A549 (cell line): ENCODE measurements around the gene ADCY10. TPM values are rescaled to one million over a fixed set of nuclear protein-coding genes. Genes with fewer than 3 reads are reported as not detected.
"Not testable (repeated sequence)": the region's sequence is repeated elsewhere in the genome, so short reads cannot be mapped to it uniquely, and the experiment has no call there.

ENCODE experiments used
- ATAC-seq, 2 experiments: fragments of 200-7000 bp in 1 of 2; fragments of >200 bp in 1 of 2; cut with Nextera tagmentation in 1 of 2; cut with Tn5 transposase in 1 of 2; 3 replicates each; pipeline versions ENCODE4 v1.8.0 to v1.9.1; 2018 to 2020; ENCODE audit warnings: mild to moderate bottlenecking in 1 of 2, moderate library complexity in 1 of 2
- CTCF ChIA-PET: fragments of 300-600 bp; sonication (Branson Sonifier 250); formaldehyde crosslinking; extraction: SDS; loops from one replicate; lab custom pipeline; 2021; ENCODE audit warnings: antibody characterized with exemption, inconsistent platforms; lab: Yijun Ruan, JAX
- POLR2A ChIA-PET: fragments of 350-600 bp; formaldehyde crosslinking; extraction: SDS; loops from one replicate; lab custom pipeline; 2021; ENCODE audit warnings: antibody characterized with exemption, inconsistent platforms; lab: Yijun Ruan, JAX
- DNase-seq, 2 experiments: peaks; one replicate each; pipeline versions ENCODE4 v3.0.0 to v3.0.0-alpha.2; 2011 to 2016; ENCODE audit warnings: low read depth in 1 of 2, low spot score in 1 of 2
- FAIRE-seq: peaks from 2 replicates; lab custom pipeline; 2011; peaks lifted over from hg19 to GRCh38; lab: Jason Lieb, UNC
- H3K27ac ChIP-seq, 2 experiments: fragments of >200 bp; sonication (Bioruptor Twin); formaldehyde crosslinking; 3 replicates each; pipeline ENCODE4 v1.5.1; 2016 to 2017
- H3K4me1 ChIP-seq: fragments of >200 bp; sonication (Bioruptor Twin); formaldehyde crosslinking; 3 replicates; pipeline ENCODE4 v1.6.1; 2016
- H3K4me2 ChIP-seq: fragments of >200 bp; sonication (Bioruptor Twin); formaldehyde crosslinking; 3 replicates; pipeline ENCODE4 v1.6.1; 2016
- H3K4me3 ChIP-seq: fragments of >200 bp; sonication (Bioruptor Twin); formaldehyde crosslinking; 3 replicates; pipeline ENCODE4 v1.5.1; 2016
- H3K9me3 ChIP-seq: fragments of >200 bp; sonication (Bioruptor Twin); formaldehyde crosslinking; 3 replicates; pipeline ENCODE4 v1.6.1; 2016
- ATOH8 ChIP-seq: fragments of 250-450 bp; sonication (Bioruptor Pico); IDR thresholded peaks from 2 replicates; pipeline ENCODE4 v1.5.0; 2020; ENCODE audit warnings: low read depth, mild to moderate bottlenecking, moderate library complexity
- CEBPB ChIP-seq, 2 experiments: fragments of >200 bp in 1 of 2; sonication (Bioruptor Twin) in 1 of 2; formaldehyde crosslinking in 1 of 2; IDR thresholded peaks; 2 replicates each; pipeline ENCODE4 v1.6.1; 2012 to 2016
- CHD2 ChIP-seq: fragments of 150-350 bp; IDR thresholded peaks from 2 replicates; pipeline ENCODE4 v1.6.1; 2014; ENCODE audit warnings: low read length; ENCODE audit not compliant: partially characterized antibody
- EHMT2 ChIP-seq: fragments of 200-600 bp; sonication (generic); IDR thresholded peaks from 2 replicates; pipeline ENCODE4 v1.6.1; 2016; ENCODE audit warnings: antibody characterized with exemption, low read depth, mild to moderate bottlenecking, moderate library complexity
- ELK1 ChIP-seq: fragments of 150-350 bp; IDR thresholded peaks from 2 replicates; pipeline ENCODE4 v1.6.1; 2014; ENCODE audit warnings: low read depth, mild to moderate bottlenecking, low read length
- FOXS1 ChIP-seq: fragments of 250-450 bp; sonication (Bioruptor Pico); IDR thresholded peaks from 2 replicates; pipeline ENCODE4 v1.5.0; 2020; ENCODE audit warnings: mild to moderate bottlenecking, moderate library complexity
- GATA3 ChIP-seq: IDR thresholded peaks from 2 replicates; pipeline ENCODE4 v1.6.1; 2012; ENCODE audit warnings: borderline replicate concordance
- JUNB ChIP-seq: fragments of >200 bp; sonication (Bioruptor Twin); formaldehyde crosslinking; IDR thresholded peaks from 2 replicates; pipeline ENCODE4 v1.6.1; 2016
- KDM1A ChIP-seq: fragments of 200-600 bp; sonication (generic); IDR thresholded peaks from 2 replicates; pipeline ENCODE4 v1.6.1; 2016; ENCODE audit warnings: low read depth, mild to moderate bottlenecking
- MYC ChIP-seq: IDR thresholded peaks from 2 replicates; pipeline ENCODE4 v1.6.1; 2012; ENCODE audit warnings: mild to moderate bottlenecking, inconsistent platforms, low read length, improper control_type of control experiment, borderline replicate concordance
- NFE2L2 ChIP-seq: fragments of 150-350 bp; conservative IDR thresholded peaks from 2 replicates; pipeline ENCODE4 v1.6.1; 2014; ENCODE audit warnings: low read length
- NPAS2 ChIP-seq: fragments of 250-450 bp; sonication (Bioruptor Pico); IDR thresholded peaks from 2 replicates; pipeline ENCODE4 v1.8.0; 2022; ENCODE audit warnings: mild to moderate bottlenecking, moderate library complexity, borderline replicate concordance
- PBX3 ChIP-seq: IDR thresholded peaks from 2 replicates; pipeline ENCODE4 v1.6.1; 2012
- PHF8 ChIP-seq: fragments of 200-600 bp; sonication (generic); IDR thresholded peaks from 2 replicates; pipeline ENCODE4 v1.6.1; 2016; ENCODE audit warnings: low read depth, mild to moderate bottlenecking, antibody characterized with exemption, moderate library complexity, borderline replicate concordance
- RARB ChIP-seq: fragments of 250-450 bp; sonication (Bioruptor Pico); IDR thresholded peaks from 2 replicates; pipeline ENCODE4 v1.8.0; 2021; ENCODE audit warnings: mild to moderate bottlenecking, moderate library complexity
- RNF2 ChIP-seq: fragments of 200-600 bp; sonication (generic); IDR thresholded peaks from 2 replicates; pipeline ENCODE4 v1.6.1; 2016; ENCODE audit warnings: low read depth, mild to moderate bottlenecking, antibody characterized with exemption, moderate library complexity, borderline replicate concordance
- SMC3 ChIP-seq: fragments of >200 bp; sonication (Bioruptor Twin); formaldehyde crosslinking; IDR thresholded peaks from 3 replicates; pipeline ENCODE4 v1.6.1; 2018; ENCODE audit warnings: inconsistent platforms
- TP53 ChIP-seq: fragments of 250-450 bp; sonication (Bioruptor Pico); IDR thresholded peaks from 2 replicates; pipeline ENCODE4 v1.5.0; 2021; ENCODE audit warnings: mild to moderate bottlenecking, moderate library complexity
- WGBS: methylation state at CpG from one replicate; pipeline ENCODE4 v1.1.6; 2017; ENCODE audit errors: missing lambda C conversion rate; 5-methylcytosine and 5-hydroxymethylcytosine counted together
- polyA plus RNA-seq, 4 experiments: library from polyadenylated mRNA; depleted of rRNA in 3 of 4; stranded (reverse); fragments of >200 nt; fragmentation: RNase III in 1 of 4; extraction: RNeasy Plus Mini Kit Qiagen cat#74134 plus additional on column Dnase treatment in 1 of 4; gene quantifications; 2 replicates in 3 of 4; 3 replicates in 1 of 4; pipeline ENCODE4 v1.2.3, GENCODE V29; 2011 to 2017
- TF ChIP-seq, protein P1 (sequence below): fragments of >200 bp; sonication (Bioruptor Twin); formaldehyde crosslinking; IDR thresholded peaks from 3 replicates; pipeline ENCODE4 v1.5.1; 2016

The ADCY10 gene
- polyA plus RNA-seq, 2 of the 4 experiments (the other 2 are of a cell fraction) = 0.03 to 0.18 TPM

GRCh38 chr1:167808690-167809089 lies 105.2 kb downstream of the ADCY10 start:
- CTCF ChIA-PET = interaction anchor here (0.6 to 2.5 kb wide), 3 partner anchors 16 to 274 kb away, joined by 3 to 11 read pairs (median 3); no protein-coding TSS in a partner anchor
- DNase-seq = no peak

GRCh38 chr1:167808104-167808503 lies 105.8 kb downstream of the ADCY10 start:
- DNase-seq = no peak
- Histone ChIP-seq H3K9me3 (no peaks in the 10 kb centered on the region), H3K4me1 (peaks cover 21% of the 10 kb centered on the region), H3K4me3 (no peak overlapping the region), H3K4me2 (no peak overlapping the region), H3K27ac (no peak overlapping the region)
- POLR2A ChIA-PET = no interaction called here
- CTCF ChIA-PET = interaction anchor here (1.1 to 2.5 kb wide), 2 partner anchors 93 to 274 kb away, joined by 3 to 11 read pairs; no protein-coding TSS in a partner anchor
- TF ChIP-seq GATA3 = no peak
- TF ChIP-seq JUNB = no peak
- no peak for TF ChIP-seq RARB (CRISPR knock-in tag)
- no peak for TF ChIP-seq CEBPB (IDR thresholded peaks at IDR 0.05)
- no peak for TF ChIP-seq ATOH8 (CRISPR knock-in tag)
- TF ChIP-seq EHMT2 = no peak
- no peak for TF ChIP-seq FOXS1
- no peak for TF ChIP-seq ELK1
- TF ChIP-seq RNF2 = no peak
- TF ChIP-seq SMC3 = no peak
- TF ChIP-seq NFE2L2 = no peak
- TF ChIP-seq NPAS2 (CRISPR knock-in tag) = no peak
- FAIRE-seq = no peak
- ATAC-seq = no peak
- WGBS = 90% methylated on average over 3 of the region's 3 CpGs

More at GRCh38 chr1:167808690-167809089, 105.2 kb downstream of the ADCY10 start:
- Histone ChIP-seq H3K4me2 (no peak overlapping the region), H3K27ac (no peak overlapping the region), H3K4me3 (no peak overlapping the region), H3K9me3 (no peaks in the 10 kb centered on the region), H3K4me1 (peaks cover 17% of the 10 kb centered on the region)
- WGBS = 28% methylated on average over 3 of the region's 3 CpGs
- ATAC-seq (no peak), FAIRE-seq (peak; percentile 56)
- POLR2A ChIA-PET = no interaction called here
- no peak for TF ChIP-seq CHD2
- TF ChIP-seq KDM1A = no peak
- TF ChIP-seq MYC = no peak
- no peak for TF ChIP-seq PBX3
- no peak for TF ChIP-seq TP53
- no peak for TF ChIP-seq PHF8
- TF ChIP-seq, protein P1, sequence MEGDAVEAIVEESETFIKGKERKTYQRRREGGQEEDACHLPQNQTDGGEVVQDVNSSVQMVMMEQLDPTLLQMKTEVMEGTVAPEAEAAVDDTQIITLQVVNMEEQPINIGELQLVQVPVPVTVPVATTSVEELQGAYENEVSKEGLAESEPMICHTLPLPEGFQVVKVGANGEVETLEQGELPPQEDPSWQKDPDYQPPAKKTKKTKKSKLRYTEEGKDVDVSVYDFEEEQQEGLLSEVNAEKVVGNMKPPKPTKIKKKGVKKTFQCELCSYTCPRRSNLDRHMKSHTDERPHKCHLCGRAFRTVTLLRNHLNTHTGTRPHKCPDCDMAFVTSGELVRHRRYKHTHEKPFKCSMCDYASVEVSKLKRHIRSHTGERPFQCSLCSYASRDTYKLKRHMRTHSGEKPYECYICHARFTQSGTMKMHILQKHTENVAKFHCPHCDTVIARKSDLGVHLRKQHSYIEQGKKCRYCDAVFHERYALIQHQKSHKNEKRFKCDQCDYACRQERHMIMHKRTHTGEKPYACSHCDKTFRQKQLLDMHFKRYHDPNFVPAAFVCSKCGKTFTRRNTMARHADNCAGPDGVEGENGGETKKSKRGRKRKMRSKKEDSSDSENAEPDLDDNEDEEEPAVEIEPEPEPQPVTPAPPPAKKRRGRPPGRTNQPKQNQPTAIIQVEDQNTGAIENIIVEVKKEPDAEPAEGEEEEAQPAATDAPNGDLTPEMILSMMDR = no peak

DNA sequence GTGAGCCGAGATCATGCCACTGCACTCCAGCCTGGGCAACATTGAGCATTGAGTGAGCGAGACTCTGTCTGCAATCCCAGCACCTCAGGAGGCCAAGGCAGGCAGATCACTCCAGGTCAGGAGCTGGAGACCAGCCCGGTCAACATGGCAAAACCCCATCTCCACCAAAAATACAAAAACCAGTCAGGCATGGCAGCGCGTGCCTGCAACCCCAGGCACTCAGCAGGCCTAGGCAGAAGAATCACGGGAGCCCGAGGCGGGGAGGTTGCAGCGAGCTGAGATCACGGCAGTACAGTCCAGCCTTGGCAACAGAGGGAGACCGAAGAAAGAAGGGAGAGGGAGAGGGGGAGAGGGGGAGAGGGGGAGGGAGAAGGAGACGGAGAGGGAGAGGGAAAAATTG lies 107.3 kb downstream of the ADCY10 start:
- POLR2A ChIA-PET, FAIRE-seq, DNase-seq, H3K4me3 ChIP-seq, H3K27ac ChIP-seq, H3K4me2 ChIP-seq, ATAC-seq, H3K9me3 ChIP-seq: not testable (repeated sequence)
- CTCF ChIA-PET = interaction anchor here (1.2 to 2.5 kb wide), 2 partner anchors 92 to 119 kb away, joined by 3 to 11 read pairs; no protein-coding TSS in a partner anchor
- H3K4me1 ChIP-seq = peaks cover 23% of the 10 kb centered on the region
- WGBS = 98% methylated on average over 11 of the region's 12 CpGs

DNA sequence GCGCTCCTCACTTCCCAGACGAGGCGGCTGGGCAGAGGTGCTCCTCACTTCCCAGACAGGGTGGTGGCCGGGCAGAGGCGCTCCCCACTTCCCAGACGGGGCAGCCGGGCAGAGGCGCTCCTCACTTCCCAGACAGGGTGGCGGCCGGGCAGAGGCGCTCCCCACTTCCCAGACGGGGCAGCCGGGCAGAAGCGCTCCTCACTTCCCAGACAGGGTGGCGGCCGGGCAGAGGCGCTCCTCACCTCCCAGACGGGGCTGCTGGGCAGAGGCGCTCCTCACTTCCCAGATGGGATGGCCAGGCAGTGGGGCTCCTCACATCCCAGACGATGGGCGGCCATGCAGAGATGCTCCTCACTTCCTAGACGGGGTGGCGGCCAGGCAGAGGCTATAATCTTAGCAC lies 107.7 kb downstream of the ADCY10 start:
- POLR2A ChIA-PET, H3K27ac ChIP-seq, H3K9me3 ChIP-seq, H3K4me2 ChIP-seq, DNase-seq, CTCF ChIA-PET, H3K4me3 ChIP-seq, ATAC-seq, FAIRE-seq: not testable (repeated sequence)
- H3K4me1 ChIP-seq = peaks cover 23% of the 10 kb centered on the region
- 90% methylated on average over 7 of the region's 23 CpGs for WGBS
